Pancreas (tissue), 10 donors: Measurements from ENCODE around the gene CHI3L2. TPM values are rescaled to one million over a fixed set of nuclear protein-coding genes. Genes with fewer than 3 reads are reported as not detected.

ENCODE experiments used
- ATAC-seq, 4 donors: fragments of 200-7000 bp; cut with Tn5 transposase; one replicate each; pipeline versions ENCODE4 v1.8.0 to v1.9.1; 2020; ENCODE audit warnings: mild to moderate bottlenecking in 4 of 4, moderate library complexity in 4 of 4
- DNase-seq, 6 donors: peaks; one replicate each; pipeline ENCODE4 v3.0.0-alpha.2; 2020
- FAIRE-seq: peaks from 2 replicates; lab custom pipeline; 2012; peaks lifted over from hg19 to GRCh38; lab: Jason Lieb, UNC
- H3K27ac ChIP-seq, 4 donors: fragments of 200-600 bp; sonication (generic); 1 replicate in 3 of 4; 2 replicates in 1 of 4; pipeline versions ENCODE4 v1.5.0 to v1.8.0; 2020
- H3K27me3 ChIP-seq, 4 donors: fragments of 200-600 bp; one replicate each; pipeline ENCODE4 v1.8.0; 2021
- H3K36me3 ChIP-seq, 3 donors: fragments of 200-600 bp; sonication (generic) in 1 of 3; one replicate each; pipeline versions ENCODE4 v1.5.0 to v1.8.0; 2020 to 2021
- H3K4me1 ChIP-seq, 3 donors: fragments of 200-600 bp; one replicate each; pipeline ENCODE4 v1.8.0; 2021
- H3K4me3 ChIP-seq, 4 donors: fragments of 200-600 bp; sonication (generic) in 2 of 4; one replicate each; pipeline versions ENCODE4 v1.5.0 to v1.8.0; 2020 to 2021
- H3K9me3 ChIP-seq, 4 donors: fragments of 200-600 bp; one replicate each; pipeline ENCODE4 v1.8.0; 2021
- CTCF ChIP-seq, 4 donors: fragments of 200-600 bp; sonication (generic) in 3 of 4; IDR thresholded peaks; one replicate each; pipeline versions ENCODE4 v1.5.0 to v1.8.0; 2021; ENCODE audit warnings: antibody characterized with exemption in 4 of 4
- WGBS, 2 donors: extraction: QIAGEN DNeasy Blood & Tissue Kit; methylation state at CpG; one replicate each; pipeline ENCODE4 v1.1.7; 2013; 5-methylcytosine and 5-hydroxymethylcytosine counted together
- intact Hi-C, 3 donors: fragments of 100-400 bp; cut with DNase I; formaldehyde crosslinking; loops; one replicate each; pipeline versions ENCODE4 v1.11.1 to v1.14.2; 2022
- polyA plus RNA-seq, 2 donors: library from polyadenylated mRNA; stranded (reverse); fragments of 200-250 nt; gene quantifications; one replicate each; pipeline ENCODE4 v1.2.3, GENCODE V29; 2013
- total RNA-seq, 6 donors: library from RNA; stranded (reverse); fragmentation: NEBNext Ultra II Directional in 4 of 6; extraction: Animal tissue kit (Norgen Biotek cat#: 25700) in 4 of 6; gene quantifications; one replicate each; pipeline versions ENCODE4 v1.2.1 to v1.2.4, GENCODE V29; 2021 to 2023
- donor health status: healthy with polysubstance abuse.
- donor health status: DM: no; HTN: no; CAD: no; lungs with moderate emphysema.
- donor health status: DM: no; HTN: no; CAD: no.
- donor health status: control.
- donor health status: control.
- donor health status: Bipolar disorder and iron deficiency.
- donor health status: DM: yes; HTN: yes; CAD: no.
- donor health status: DM: no; HTN: no; CAD: no.
- donor health status: DM: no; HTN: no; CAD: no.
- donor health status: DM: yes; HTN: yes; CAD: no.

The CHI3L2 gene
- total and polyA plus RNA-seq, 8 donors: 0.07 to 1.2 (median 0.66) TPM; not detected in 3

GRCh38 chr1:111217183-111217910 lies 10.2 kb upstream of the CHI3L2 start:
- H3K4me1 ChIP-seq: peaks cover 0 to 3% (median 0%) of the 10 kb centered on the region in 3 donors

GRCh38 chr1:111218701-111219556 lies 8.6 kb upstream of the CHI3L2 start:
- FAIRE-seq: no peak
- TF ChIP-seq CTCF (IDR thresholded peaks at IDR 0.05): no peak
- Histone ChIP-seq H3K4me3 (no peak overlapping the region), H3K27ac (no peak overlapping the region), H3K36me3 (no peaks in the 10 kb centered on the region), H3K27me3 (no peaks in the 10 kb centered on the region), H3K4me1 (peaks cover 0 to 8% (median 0%) of the 10 kb centered on the region in 3 donors), H3K9me3 (no peaks in the 10 kb centered on the region)
- DNase-seq: no peak
- ATAC-seq: no peak
- intact Hi-C loops: no loop called here
- WGBS, 2 donors: 89 to 95% methylated on average over 8 of the region's 8 CpGs

More at GRCh38 chr1:111217183-111217910, 10.2 kb upstream of the CHI3L2 start:
- H3K36me3 ChIP-seq: no peaks in the 10 kb centered on the region
- no peak overlapping the region for H3K27ac ChIP-seq
- WGBS, 2 donors: 73 to 78% methylated on average over 5 of the region's 5 CpGs
- no peaks in the 10 kb centered on the region for H3K27me3 ChIP-seq
- TF ChIP-seq CTCF (IDR thresholded peaks at IDR 0.05): no peak
- ATAC-seq: no peak
- FAIRE-seq: no peak
- no peak for DNase-seq
- intact Hi-C loops: no loop called here
- no peaks in the 10 kb centered on the region for H3K9me3 ChIP-seq
- no peak overlapping the region for H3K4me3 ChIP-seq

- H3K4me3 ChIP-seq: no peak overlapping the region
- ATAC-seq (peak in 1 of 4 donors; percentile 37), FAIRE-seq (no peak), DNase-seq (no peak)
- intact Hi-C loops: loop anchor here in 2 of 3 donors (5.0 to 10.0 kb wide), 2 partner anchors 183 to 545 kb away; no protein-coding TSS in a partner anchor
- no peak for TF ChIP-seq CTCF (IDR thresholded peaks at IDR 0.05)
- no peaks in the 10 kb centered on the region for H3K9me3 ChIP-seq
- H3K27ac ChIP-seq: no peak overlapping the region
- H3K27me3 ChIP-seq: no peaks in the 10 kb centered on the region
- 76 to 82% methylated on average over 5 of the region's 5 CpGs for WGBS, 2 donors
- H3K4me1 ChIP-seq: peaks cover 0 to 8% (median 0%) of the 10 kb centered on the region in 3 donors
- H3K36me3 ChIP-seq: no peaks in the 10 kb centered on the region
Observed at GRCh38 chr1:111219557-111220286, 7.8 kb upstream of the CHI3L2 start.

- no peak overlapping the region for H3K27ac ChIP-seq
- H3K27me3 ChIP-seq: no peaks in the 10 kb centered on the region
- no peaks in the 10 kb centered on the region for H3K36me3 ChIP-seq
- H3K4me1 ChIP-seq: peaks cover 0 to 8% (median 2%) of the 10 kb centered on the region in 3 donors
- no peaks in the 10 kb centered on the region for H3K9me3 ChIP-seq
- TF ChIP-seq CTCF (IDR thresholded peaks at IDR 0.05): no peak
- H3K4me3 ChIP-seq: no peak overlapping the region
- DNase-seq (no peak), FAIRE-seq (no peak), ATAC-seq (no peak)
- 77 to 93% methylated on average over 6 of the region's 6 CpGs for WGBS, 2 donors
- intact Hi-C loops: loop anchor here in 2 of 3 donors (5.0 to 10.0 kb wide), 2 partner anchors 182 to 544 kb away; no protein-coding TSS in a partner anchor
Observed at GRCh38 chr1:111220302-111220890, 7.1 kb upstream of the CHI3L2 start.
